Fibroblast of villous mesenchyme (primary cell): ENCODE results near the gene ANKH. TPM values are rescaled to one million over a fixed set of nuclear protein-coding genes. Genes with fewer than 3 reads are reported as not detected.

Source experiments
- DNase-seq: peaks from one replicate; pipeline ENCODE4 v3.0.0-alpha.2; 2010; ENCODE audit warnings: low read depth
- H3K4me3 ChIP-seq: 2 replicates; pipeline ENCODE4 v1.5.1; 2011; ENCODE audit warnings: low read depth, mild to moderate bottlenecking, low read length
- total RNA-seq: library from RNA; depleted of rRNA; stranded (reverse); fragments of >200 nt; gene quantifications from 2 replicates; pipeline ENCODE4 v1.2.3, GENCODE V29; 2012
- TF ChIP-seq, protein P1 (sequence below): IDR thresholded peaks from 2 replicates; pipeline ENCODE4 v1.5.1; 2012; ENCODE audit warnings: low read depth, mild to moderate bottlenecking, low read length; ENCODE audit not compliant: insufficient read depth

The ANKH gene
- total RNA-seq, 1 donor: 8.2 TPM

DNA sequence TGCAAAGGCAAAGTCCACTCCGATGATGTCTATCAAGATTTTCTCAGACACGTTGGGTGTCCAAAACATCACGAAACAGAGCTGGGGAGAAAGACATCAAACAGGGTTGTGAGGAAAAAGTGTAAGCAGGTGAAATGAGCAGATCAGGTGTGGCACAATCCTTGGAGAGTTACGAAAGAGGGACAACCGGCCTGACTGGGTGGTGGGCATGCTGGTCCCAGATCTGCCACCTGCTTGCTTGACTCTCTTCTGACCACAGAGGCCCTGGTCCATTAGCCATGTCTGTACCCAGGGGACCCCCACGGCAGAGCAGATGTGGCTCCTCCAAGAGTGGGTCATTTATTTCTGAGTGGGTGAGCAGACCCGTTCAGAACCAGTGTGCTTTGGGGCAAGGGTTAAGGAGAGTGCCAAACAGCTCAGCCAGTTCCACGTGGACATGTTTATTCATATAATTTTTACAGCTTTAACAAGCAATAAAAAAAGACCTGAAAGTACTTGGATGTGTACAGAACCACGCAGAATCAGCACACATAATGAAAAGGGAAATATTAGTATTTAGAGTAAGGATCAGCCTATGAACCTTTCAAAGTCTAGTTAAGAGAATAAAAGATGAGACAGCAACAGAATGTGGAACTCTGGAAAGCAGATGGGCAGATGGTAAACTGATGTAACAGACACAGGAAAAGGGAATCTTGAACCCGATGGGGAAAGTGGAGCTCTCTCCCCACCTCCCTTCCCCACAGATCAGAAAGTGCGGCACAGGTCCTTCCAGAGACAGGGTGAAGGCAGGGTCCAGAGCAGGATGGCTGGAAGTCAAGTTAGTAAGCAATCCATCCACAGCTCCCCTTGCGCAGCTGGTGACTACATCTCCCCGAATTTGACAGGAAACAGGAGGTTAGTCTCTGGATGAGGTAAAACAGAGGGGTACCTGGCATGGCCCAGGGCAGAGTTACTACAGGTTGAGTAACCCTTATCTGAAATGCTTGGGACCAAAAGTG is 154.5 kb downstream of the ANKH start:
- H3K4me3 ChIP-seq: no peak overlapping the region
- DNase-seq: no peak
- TF ChIP-seq, protein P1, sequence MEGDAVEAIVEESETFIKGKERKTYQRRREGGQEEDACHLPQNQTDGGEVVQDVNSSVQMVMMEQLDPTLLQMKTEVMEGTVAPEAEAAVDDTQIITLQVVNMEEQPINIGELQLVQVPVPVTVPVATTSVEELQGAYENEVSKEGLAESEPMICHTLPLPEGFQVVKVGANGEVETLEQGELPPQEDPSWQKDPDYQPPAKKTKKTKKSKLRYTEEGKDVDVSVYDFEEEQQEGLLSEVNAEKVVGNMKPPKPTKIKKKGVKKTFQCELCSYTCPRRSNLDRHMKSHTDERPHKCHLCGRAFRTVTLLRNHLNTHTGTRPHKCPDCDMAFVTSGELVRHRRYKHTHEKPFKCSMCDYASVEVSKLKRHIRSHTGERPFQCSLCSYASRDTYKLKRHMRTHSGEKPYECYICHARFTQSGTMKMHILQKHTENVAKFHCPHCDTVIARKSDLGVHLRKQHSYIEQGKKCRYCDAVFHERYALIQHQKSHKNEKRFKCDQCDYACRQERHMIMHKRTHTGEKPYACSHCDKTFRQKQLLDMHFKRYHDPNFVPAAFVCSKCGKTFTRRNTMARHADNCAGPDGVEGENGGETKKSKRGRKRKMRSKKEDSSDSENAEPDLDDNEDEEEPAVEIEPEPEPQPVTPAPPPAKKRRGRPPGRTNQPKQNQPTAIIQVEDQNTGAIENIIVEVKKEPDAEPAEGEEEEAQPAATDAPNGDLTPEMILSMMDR: no peak

- no peak overlapping the region for H3K4me3 ChIP-seq
- TF ChIP-seq, protein P1: no peak
- peak; percentile 24 for DNase-seq
Measured at GRCh38 chr5:14715481-14715880, 156.1 kb downstream of the ANKH start.

DNA sequence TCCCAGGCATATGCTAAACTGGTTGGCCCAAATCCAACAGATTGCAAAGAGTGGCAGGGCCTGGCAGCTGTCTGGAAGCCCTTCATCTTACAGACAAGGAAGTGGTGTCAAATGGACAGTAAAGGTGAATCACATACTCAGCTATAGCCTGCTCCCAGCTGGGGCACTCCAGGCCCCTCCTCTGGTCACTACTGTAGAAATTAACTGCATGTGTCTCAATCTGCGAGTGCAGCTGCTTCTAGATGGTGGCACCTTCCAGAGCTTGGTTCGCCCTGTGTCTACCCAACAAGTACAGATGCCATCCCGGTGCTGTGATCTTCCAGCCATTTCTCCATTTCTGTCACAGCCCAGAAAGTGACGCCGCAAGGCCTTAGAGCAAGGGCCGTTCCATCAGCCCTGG is 156.9 kb downstream of the ANKH start:
- TF ChIP-seq, protein P1: no peak
- DNase-seq: no peak
- H3K4me3 ChIP-seq: no peak overlapping the region

DNA sequence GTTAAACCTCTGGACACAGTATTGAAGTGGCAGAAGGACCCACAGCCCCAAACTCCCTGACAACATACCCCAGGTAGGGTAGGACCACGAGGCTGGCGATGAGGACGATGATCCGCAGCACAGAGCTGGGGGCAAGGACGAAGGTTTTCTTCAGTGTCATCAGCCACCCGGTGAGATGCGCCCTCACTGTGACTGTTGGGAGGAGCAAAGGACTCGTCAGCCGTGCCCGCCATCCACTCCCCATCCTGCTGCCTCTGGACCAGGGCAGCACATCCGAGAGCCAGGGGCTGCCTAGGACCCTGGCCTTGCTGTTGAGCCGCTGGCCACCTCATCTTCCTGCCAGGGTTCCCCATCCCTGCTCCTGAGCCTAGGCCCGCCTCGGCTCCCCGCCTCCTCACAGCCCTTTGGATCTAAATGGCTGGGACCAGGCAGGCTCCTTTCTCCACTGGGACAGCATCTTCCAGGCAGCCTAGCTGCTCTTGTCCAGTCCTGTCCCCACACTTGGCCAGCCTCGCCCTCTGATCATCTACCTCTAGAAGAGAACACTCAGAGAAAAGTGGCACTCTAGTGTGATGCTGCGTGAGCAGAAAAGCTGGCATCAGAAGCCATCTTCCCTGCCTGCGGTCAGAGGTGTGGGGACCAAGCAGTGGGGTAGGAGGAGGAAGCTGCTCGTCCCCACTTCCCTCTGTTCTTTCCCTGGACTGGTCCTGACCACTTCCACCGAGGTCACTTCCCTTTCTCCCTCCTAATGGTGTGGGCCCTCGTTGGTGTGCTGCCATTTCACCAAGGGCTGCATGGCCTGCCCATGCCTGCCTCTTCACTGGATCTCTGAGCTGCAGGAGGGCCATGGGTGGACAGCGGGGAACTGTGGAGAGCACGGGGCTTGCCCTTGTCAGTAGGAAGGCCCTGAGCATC is 157.8 kb downstream of the ANKH start:
- DNase-seq: no peak
- no peak overlapping the region for H3K4me3 ChIP-seq
- TF ChIP-seq, protein P1: no peak

DNA sequence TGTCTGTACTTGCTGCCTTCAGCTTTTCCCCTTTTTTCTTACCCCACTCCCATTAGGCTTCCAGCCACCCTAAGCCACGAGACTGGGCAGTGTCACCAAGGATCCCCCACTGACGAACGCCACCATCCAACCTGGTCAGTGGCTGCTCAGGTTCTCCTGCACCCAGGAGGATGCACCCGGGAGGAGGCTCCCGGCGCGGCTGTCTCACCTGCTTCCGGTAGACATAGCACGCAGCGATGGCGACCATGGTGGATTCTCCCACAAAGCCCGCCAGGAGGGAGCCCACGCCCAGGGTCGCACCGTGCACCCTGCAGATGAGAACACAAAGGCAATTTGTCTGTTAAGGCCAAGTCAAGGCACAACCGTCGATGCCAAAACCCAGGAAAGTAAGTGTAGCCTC is 158.9 kb downstream of the ANKH start:
- no peak for DNase-seq
- no peak overlapping the region for H3K4me3 ChIP-seq
- TF ChIP-seq, protein P1: no peak

DNA sequence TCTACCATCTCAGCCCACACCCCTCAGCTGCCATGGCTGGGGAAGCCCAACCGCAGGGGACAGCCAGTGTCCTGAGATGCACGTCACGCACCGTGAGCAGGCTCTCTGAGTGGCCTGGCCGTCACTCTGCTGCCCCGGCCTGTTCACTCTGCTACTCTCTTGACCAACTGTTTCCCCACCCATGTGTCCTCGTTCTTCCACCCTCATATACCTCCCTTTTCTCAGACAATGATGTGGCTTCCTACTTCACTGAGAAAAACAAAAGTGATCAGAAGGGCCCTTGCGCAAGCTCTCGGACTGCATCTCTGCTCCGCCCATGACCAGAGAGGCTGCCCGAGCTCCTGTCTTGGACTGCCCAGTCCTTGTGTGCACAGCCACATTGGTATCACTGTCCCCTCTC is 159.4 kb downstream of the ANKH start:
- H3K4me3 ChIP-seq: no peak overlapping the region
- TF ChIP-seq, protein P1: no peak
- DNase-seq: no peak
